OCI-LY3 (cell line): ENCODE data around the gene ESR1.

Experiments
- H2AFZ ChIP-seq: fragments of 200-600, 300-600 bp; shearing (Covaris generic); 2 replicates; pipeline ENCODE4 v1.6.0; 2014; ENCODE audit warnings: antibody characterized with exemption, low read depth, low read length
- H3K27ac ChIP-seq: fragments of 200-600, 300-600 bp; sonication (generic); 2 replicates; pipeline ENCODE4 v1.5.1; 2014; ENCODE audit warnings: mild to moderate bottlenecking, low read length, moderate library complexity, mixed read lengths
- H3K27me3 ChIP-seq: fragments of 200-600, 300-600 bp; sonication (generic); 2 replicates; pipeline ENCODE4 v1.6.1; 2014; ENCODE audit warnings: low read depth, low read length, mixed read lengths
- H3K36me3 ChIP-seq: fragments of 200-600, 300-600 bp; sonication (generic); replicated peaks from 2 replicates; pipeline ENCODE3; 2014; ENCODE audit warnings: low read depth, low read length, mixed read lengths
- H3K4me1 ChIP-seq: fragments of 300-600, 200-600 bp; sonication (generic); 2 replicates; pipeline ENCODE4 v1.6.1; 2014; ENCODE audit warnings: low read length, mixed read lengths
- H3K4me2 ChIP-seq: fragments of 200-600, 300-600 bp; sonication (generic); 2 replicates; pipeline ENCODE4 v1.6.1; 2014; ENCODE audit warnings: low read length, mixed read lengths
- H3K4me3 ChIP-seq: fragments of 300-600, 200-600 bp; sonication (generic); 2 replicates; pipeline ENCODE4 v1.5.1; 2014; ENCODE audit warnings: antibody characterized with exemption, mild to moderate bottlenecking, low read length, moderate library complexity
- H3K79me2 ChIP-seq: fragments of 300-600, 200-600 bp; shearing (Covaris generic); 2 replicates; pipeline ENCODE4 v1.6.1; 2014; ENCODE audit warnings: mild to moderate bottlenecking, low read length, mixed read lengths
- H3K9ac ChIP-seq: fragments of 300-600, 200-600 bp; shearing (Covaris generic); 2 replicates; pipeline ENCODE4 v1.6.0; 2014; ENCODE audit warnings: mild to moderate bottlenecking, low read length, moderate library complexity
- H3K9me3 ChIP-seq: fragments of 200-600, 300-600 bp; shearing (Covaris generic); 2 replicates; pipeline ENCODE4 v1.6.1; 2014; ENCODE audit warnings: low read length, mixed read lengths; ENCODE audit not compliant: insufficient read depth
- H4K20me1 ChIP-seq: fragments of 200-600, 300-600 bp; sonication (generic); 2 replicates; pipeline ENCODE4 v1.6.1; 2016; ENCODE audit warnings: low read length, mixed read lengths; ENCODE audit not compliant: insufficient read depth
- CTCF ChIP-seq: fragments of 200-600, 300-600 bp; sonication (generic); IDR thresholded peaks from 2 replicates; pipeline ENCODE4 v1.5.1; 2014; ENCODE audit warnings: antibody characterized with exemption, low read length, low read depth
- EZH2phosphoT487 ChIP-seq: fragments of 200-600 bp; shearing (Covaris generic); IDR thresholded peaks from 2 replicates; pipeline ENCODE4 v1.6.1; 2018; ENCODE audit warnings: antibody characterized with exemption, mixed run types, low read depth

ESR1 gene

DNA sequence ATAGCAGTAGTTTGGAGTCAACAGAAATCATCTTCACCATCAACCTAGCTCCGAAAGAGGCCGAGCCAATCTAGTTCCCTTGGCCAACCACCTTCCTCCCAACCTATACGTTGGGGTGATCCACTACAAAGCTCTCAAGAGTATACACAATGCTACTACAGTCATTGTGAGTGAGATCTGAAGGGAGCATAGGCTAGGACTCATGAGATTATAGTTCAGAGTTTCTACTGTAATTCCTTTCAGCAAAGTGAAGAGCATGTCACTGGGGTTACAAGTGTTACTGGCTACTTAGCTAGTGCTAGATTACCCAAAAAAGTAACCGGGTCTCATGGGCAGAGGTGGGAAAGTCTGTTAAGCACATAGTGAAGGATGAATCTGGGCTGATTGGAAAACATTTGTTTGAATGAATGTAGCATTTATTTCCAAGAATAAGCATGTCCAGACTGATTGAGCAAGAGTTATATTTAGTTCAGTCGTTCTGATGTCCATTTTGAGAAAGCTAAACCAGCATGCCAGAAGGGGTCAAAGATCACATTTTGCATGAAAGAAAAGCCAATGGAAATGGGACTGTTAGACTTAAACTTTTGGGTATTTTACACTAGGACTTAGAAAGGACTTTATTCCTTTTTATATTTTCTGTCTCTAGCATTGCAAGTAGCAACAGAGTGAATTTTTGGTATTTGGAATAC, 10.5 kb upstream of the ESR1 start:
- Histone ChIP-seq H3K4me3 (no peak overlapping the region), H2AFZ (no peak overlapping the region), H3K9ac (no peak overlapping the region), H3K27me3 (0 out of 2 replicates have a peak, but pooled peaks cover 7% of the 10 kb centered on the region), H3K9me3 (no peaks in the 10 kb centered on the region), H3K79me2 (no peaks in the 10 kb centered on the region), H3K36me3 (no peaks in the 10 kb centered on the region), H3K4me2 (no peak overlapping the region), H3K27ac (no peak overlapping the region), H4K20me1 (no peaks in the 10 kb centered on the region), H3K4me1 (no peaks in the 10 kb centered on the region)
- TF ChIP-seq EZH2phosphoT487: no peak
- no peak for TF ChIP-seq CTCF

DNA sequence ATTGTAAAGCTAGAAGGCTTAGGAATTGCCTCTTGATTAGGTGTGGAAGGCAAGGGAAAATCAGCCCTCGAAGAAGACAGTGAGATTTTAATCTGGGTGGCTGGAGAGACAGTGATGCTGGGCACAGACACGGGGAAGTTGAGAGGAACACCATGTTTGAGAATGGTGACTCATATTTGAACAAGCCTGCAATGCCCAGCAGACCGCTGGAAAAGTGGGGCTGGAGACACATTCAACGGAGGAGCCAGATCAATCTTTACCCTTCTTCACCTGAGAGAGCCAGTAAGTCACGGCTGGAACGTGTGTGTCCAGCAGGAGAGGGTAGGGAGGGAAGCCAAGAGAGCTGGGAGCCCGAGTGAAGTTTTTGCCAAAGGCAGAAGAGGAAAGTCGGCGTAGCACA, 3.7 kb upstream of the ESR1 start:
- no peak overlapping the region for H2AFZ ChIP-seq
- H3K9me3 ChIP-seq: no peaks in the 10 kb centered on the region
- no peak overlapping the region for H3K27ac ChIP-seq
- H3K4me1 ChIP-seq: no peaks in the 10 kb centered on the region
- H3K9ac ChIP-seq: no peak overlapping the region
- H3K79me2 ChIP-seq: no peaks in the 10 kb centered on the region
- H3K4me2 ChIP-seq: no peak overlapping the region
- H3K36me3 ChIP-seq: no peaks in the 10 kb centered on the region
- no peak overlapping the region for H3K4me3 ChIP-seq
- TF ChIP-seq CTCF (no peak), EZH2phosphoT487 (no peak)
- 0 out of 2 replicates have a peak, but pooled peaks cover 7% of the 10 kb centered on the region for H3K27me3 ChIP-seq
- no peaks in the 10 kb centered on the region for H4K20me1 ChIP-seq

DNA sequence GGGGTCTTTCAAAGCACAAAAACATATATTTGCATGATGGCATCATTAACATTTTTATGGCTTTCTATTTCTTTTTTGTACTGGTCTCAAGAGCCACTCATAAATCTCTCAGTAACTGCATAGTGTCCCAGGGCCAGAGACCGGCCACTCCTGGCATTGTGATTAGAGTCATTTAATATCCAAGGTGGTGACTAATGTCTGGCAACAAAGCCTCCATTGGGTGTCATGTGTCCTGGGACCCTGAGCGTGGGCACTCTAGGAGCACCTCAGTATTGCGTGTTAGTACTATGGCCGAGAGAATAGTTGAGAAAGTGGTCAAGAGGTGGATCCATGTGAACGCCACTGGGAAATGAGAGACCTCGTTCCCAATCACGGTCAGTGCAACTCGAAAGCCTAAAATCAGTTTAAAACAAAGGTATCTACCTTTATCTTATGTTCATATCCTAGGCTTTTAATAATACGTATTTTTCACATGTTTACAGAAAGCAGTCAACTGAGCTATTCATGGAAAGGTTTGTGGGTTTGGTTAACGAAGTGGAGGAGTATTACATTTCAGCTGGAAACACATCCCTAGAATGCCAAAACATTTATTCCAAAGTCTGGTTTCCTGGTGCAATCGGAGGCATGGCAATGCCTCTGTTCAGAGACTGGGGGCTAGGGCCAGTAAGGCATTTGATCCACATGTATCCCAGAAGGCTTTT, 2.7 kb upstream of the ESR1 start:
- no peak for TF ChIP-seq EZH2phosphoT487
- no peak for TF ChIP-seq CTCF
- H3K27me3 ChIP-seq: 0 out of 2 replicates have a peak, but pooled peaks cover 7% of the 10 kb centered on the region
- no peaks in the 10 kb centered on the region for H3K4me1 ChIP-seq
- no peaks in the 10 kb centered on the region for H4K20me1 ChIP-seq
- no peak overlapping the region for H3K4me3 ChIP-seq
- no peaks in the 10 kb centered on the region for H3K36me3 ChIP-seq
- no peak overlapping the region for H2AFZ ChIP-seq
- H3K27ac ChIP-seq: no peak overlapping the region
- no peak overlapping the region for H3K9ac ChIP-seq
- no peak overlapping the region for H3K4me2 ChIP-seq
- no peaks in the 10 kb centered on the region for H3K79me2 ChIP-seq
- H3K9me3 ChIP-seq: no peaks in the 10 kb centered on the region

DNA sequence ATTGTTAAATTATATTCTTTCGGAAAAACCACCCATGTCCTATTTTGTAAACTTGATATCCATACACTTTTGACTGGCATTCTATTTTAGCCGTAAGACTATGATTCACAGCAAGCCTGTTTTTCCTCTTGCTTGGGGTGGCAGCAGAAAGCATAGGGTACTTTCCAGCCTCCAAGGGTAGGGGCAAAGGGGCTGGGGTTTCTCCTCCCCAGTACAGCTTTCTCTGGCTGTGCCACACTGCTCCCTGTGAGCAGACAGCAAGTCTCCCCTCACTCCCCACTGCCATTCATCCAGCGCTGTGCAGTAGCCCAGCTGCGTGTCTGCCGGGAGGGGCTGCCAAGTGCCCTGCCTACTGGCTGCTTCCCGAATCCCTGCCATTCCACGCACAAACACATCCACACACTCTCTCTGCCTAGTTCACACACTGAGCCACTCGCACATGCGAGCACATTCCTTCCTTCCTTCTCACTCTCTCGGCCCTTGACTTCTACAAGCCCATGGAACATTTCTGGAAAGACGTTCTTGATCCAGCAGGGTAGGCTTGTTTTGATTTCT, 2.1 kb upstream of the ESR1 start:
- Histone ChIP-seq H3K4me3 (no peak overlapping the region), H3K9ac (no peak overlapping the region), H3K9me3 (no peaks in the 10 kb centered on the region), H3K36me3 (no peaks in the 10 kb centered on the region), H2AFZ (no peak overlapping the region), H3K27me3 (peaks cover 10% of the 10 kb centered on the region; the same call in 1 of the 2 replicates), H3K79me2 (no peaks in the 10 kb centered on the region), H3K27ac (no peak overlapping the region), H4K20me1 (no peaks in the 10 kb centered on the region), H3K4me2 (no peak overlapping the region), H3K4me1 (no peaks in the 10 kb centered on the region)
- no peak for TF ChIP-seq CTCF
- no peak for TF ChIP-seq EZH2phosphoT487
